ENCODE measurements around the gene RGL1.

RGL1 gene

DNA sequence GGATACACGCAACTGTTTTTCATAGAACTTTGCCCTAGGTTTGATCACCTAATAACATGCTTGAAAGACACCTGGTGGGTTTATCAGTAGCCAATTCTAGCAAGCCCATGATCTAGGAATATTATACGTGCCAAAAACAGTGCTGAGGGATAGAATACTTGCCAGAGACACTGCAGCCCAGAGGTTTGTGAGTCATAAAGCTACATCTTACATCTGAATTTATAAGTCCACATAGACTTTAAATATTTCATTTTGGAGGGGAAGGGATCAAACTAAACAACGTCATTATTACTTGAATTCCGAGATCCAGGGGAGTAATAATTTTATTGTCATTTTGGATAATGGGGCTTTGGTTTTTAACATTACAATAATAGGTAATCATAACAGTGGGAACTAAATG is 31.7 kb downstream of the RGL1 start:
- TF ChIP-seq SP3 (tag by site-specific recombination; IDR thresholded peaks at IDR 0.05) (no peak), ZNF114 (tag by site-specific recombination; IDR thresholded peaks at IDR 0.05) (no peak), KLF7 (tag by site-specific recombination; IDR thresholded peaks at IDR 0.05; ENCODE audit: borderline replicate concordance) (no peak), IKZF3 (tag by site-specific recombination; IDR thresholded peaks at IDR 0.05) (no peak), ZNF521 (tag by site-specific recombination; IDR thresholded peaks at IDR 0.05) (no peak)
- TF ChIP-seq, protein P1, sequence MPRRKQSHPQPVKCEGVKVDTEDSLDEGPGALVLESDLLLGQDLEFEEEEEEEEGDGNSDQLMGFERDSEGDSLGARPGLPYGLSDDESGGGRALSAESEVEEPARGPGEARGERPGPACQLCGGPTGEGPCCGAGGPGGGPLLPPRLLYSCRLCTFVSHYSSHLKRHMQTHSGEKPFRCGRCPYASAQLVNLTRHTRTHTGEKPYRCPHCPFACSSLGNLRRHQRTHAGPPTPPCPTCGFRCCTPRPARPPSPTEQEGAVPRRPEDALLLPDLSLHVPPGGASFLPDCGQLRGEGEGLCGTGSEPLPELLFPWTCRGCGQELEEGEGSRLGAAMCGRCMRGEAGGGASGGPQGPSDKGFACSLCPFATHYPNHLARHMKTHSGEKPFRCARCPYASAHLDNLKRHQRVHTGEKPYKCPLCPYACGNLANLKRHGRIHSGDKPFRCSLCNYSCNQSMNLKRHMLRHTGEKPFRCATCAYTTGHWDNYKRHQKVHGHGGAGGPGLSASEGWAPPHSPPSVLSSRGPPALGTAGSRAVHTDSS (tag by site-specific recombination; IDR thresholded peaks at IDR 0.05) = no peak
- CTCF ChIA-PET = no interaction called here
- no peaks in the 10 kb centered on the region for H3K9me3 ChIP-seq (ENCODE audit: control insufficient read depth, insufficient read depth, low read depth, low read length)
- no peak overlapping the region for H3K27ac ChIP-seq (ENCODE audit: extremely low read depth, low read depth, low read length)
- H3K36me3 ChIP-seq (ENCODE audit: control insufficient read depth in 2 of 2, insufficient read depth in 1 of 2, low read length in 2 of 2) = no peaks in the 10 kb centered on the region
- peaks cover 10% of the 10 kb centered on the region for H3K4me1 ChIP-seq (ENCODE audit: control insufficient read depth, insufficient read depth, low read length)
- POLR2A ChIA-PET = no interaction called here
- no peak overlapping the region for H3K4me3 ChIP-seq (ENCODE audit: low read depth, low read length)

DNA sequence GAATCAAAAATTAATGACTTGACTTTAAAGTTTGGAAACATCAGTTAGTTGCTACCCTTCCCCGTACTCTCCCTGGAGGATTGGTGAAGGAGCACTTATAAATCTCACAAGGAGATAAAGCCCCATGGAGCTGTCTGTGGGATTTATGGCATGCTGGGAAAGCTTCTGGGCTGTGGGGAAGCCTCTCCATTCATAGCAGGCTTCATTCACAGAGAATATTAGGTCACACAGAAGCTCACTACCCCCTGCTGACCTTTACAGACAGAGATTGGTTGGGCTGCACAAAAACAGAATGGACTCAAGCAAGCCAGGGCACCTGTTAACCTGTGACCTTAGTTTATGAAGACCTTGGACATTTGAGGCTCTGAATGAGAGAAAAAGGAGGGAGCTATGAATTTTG is 32.1 kb downstream of the RGL1 start:
- ChIA-PET CTCF (interaction anchor here (0.6 to 1.7 kb wide), 3 partner anchors 52 to 874 kb away, joined by 3 to 5 read pairs (median 3); no protein-coding TSS in a partner anchor), POLR2A (no interaction called here)
- Histone ChIP-seq H3K27ac (ENCODE audit: extremely low read depth, low read depth, low read length) (no peak overlapping the region), H3K4me3 (ENCODE audit: low read depth, low read length) (no peak overlapping the region), H3K36me3 (ENCODE audit: control insufficient read depth in 2 of 2, insufficient read depth in 1 of 2, low read length in 2 of 2) (no peaks in the 10 kb centered on the region), H3K4me1 (ENCODE audit: control insufficient read depth, insufficient read depth, low read length) (peaks cover 11% of the 10 kb centered on the region), H3K9me3 (ENCODE audit: control insufficient read depth, insufficient read depth, low read depth, low read length) (no peaks in the 10 kb centered on the region)
- TF ChIP-seq ZNF621 (tag by site-specific recombination; IDR thresholded peaks at IDR 0.05) (no peak), IKZF3 (tag by site-specific recombination; IDR thresholded peaks at IDR 0.05) (peak; percentile 76), ZEB2 (tag by site-specific recombination; IDR thresholded peaks at IDR 0.05) (peak; percentile 56), ZNF549 (tag by site-specific recombination; IDR thresholded peaks at IDR 0.05) (no peak), TRIM28 (IDR thresholded peaks at IDR 0.05; ENCODE audit: borderline replicate concordance, low read length) (no peak), ZNF596 (tag by site-specific recombination; IDR thresholded peaks at IDR 0.05) (0 out of 2 replicates have a peak, but pooled peaks have one; percentile 46), ZIC2 (tag by site-specific recombination; IDR thresholded peaks at IDR 0.05) (peak; percentile 96), ZNF16 (tag by site-specific recombination; IDR thresholded peaks at IDR 0.05; ENCODE audit: low read depth) (no peak), ZSCAN30 (tag by site-specific recombination; IDR thresholded peaks at IDR 0.05) (peak; percentile 63; the same call in 1 of the 2 replicates), HOXC10 (CRISPR knock-in tag; IDR thresholded peaks at IDR 0.05) (no peak), ZNF843 (tag by site-specific recombination; IDR thresholded peaks at IDR 0.05) (no peak), ZNF24 (tag by site-specific recombination; IDR thresholded peaks at IDR 0.05) (0 out of 2 replicates have a peak, but pooled peaks have one; percentile 43), ZNF529 (tag by site-specific recombination; IDR thresholded peaks at IDR 0.05; ENCODE audit: insufficient replicate concordance) (no peak), ZNF658 (tag by site-specific recombination; IDR thresholded peaks at IDR 0.05) (no peak), ZNF561 (tag by site-specific recombination; IDR thresholded peaks at IDR 0.05; ENCODE audit: borderline replicate concordance) (peak; percentile 72), WT1 (tag by site-specific recombination; IDR thresholded peaks at IDR 0.05) (no peak), GLIS1 (tag by site-specific recombination; IDR thresholded peaks at IDR 0.05) (peak; percentile 71), OSR2 (tag by site-specific recombination; IDR thresholded peaks at IDR 0.05) (peak; percentile 95), ZNF292 (tag by site-specific recombination; IDR thresholded peaks at IDR 0.05; ENCODE audit: borderline replicate concordance, low read depth) (no peak), ZBTB48 (tag by site-specific recombination; IDR thresholded peaks at IDR 0.05) (no peak), ZNF10 (tag by site-specific recombination; IDR thresholded peaks at IDR 0.05) (peak; percentile 86)
- TF ChIP-seq, protein P2, sequence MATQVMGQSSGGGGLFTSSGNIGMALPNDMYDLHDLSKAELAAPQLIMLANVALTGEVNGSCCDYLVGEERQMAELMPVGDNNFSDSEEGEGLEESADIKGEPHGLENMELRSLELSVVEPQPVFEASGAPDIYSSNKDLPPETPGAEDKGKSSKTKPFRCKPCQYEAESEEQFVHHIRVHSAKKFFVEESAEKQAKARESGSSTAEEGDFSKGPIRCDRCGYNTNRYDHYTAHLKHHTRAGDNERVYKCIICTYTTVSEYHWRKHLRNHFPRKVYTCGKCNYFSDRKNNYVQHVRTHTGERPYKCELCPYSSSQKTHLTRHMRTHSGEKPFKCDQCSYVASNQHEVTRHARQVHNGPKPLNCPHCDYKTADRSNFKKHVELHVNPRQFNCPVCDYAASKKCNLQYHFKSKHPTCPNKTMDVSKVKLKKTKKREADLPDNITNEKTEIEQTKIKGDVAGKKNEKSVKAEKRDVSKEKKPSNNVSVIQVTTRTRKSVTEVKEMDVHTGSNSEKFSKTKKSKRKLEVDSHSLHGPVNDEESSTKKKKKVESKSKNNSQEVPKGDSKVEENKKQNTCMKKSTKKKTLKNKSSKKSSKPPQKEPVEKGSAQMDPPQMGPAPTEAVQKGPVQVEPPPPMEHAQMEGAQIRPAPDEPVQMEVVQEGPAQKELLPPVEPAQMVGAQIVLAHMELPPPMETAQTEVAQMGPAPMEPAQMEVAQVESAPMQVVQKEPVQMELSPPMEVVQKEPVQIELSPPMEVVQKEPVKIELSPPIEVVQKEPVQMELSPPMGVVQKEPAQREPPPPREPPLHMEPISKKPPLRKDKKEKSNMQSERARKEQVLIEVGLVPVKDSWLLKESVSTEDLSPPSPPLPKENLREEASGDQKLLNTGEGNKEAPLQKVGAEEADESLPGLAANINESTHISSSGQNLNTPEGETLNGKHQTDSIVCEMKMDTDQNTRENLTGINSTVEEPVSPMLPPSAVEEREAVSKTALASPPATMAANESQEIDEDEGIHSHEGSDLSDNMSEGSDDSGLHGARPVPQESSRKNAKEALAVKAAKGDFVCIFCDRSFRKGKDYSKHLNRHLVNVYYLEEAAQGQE (tag by site-specific recombination; IDR thresholded peaks at IDR 0.05) = 0 out of 2 replicates have a peak, but pooled peaks have one; percentile 14
- TF ChIP-seq, protein P3, sequence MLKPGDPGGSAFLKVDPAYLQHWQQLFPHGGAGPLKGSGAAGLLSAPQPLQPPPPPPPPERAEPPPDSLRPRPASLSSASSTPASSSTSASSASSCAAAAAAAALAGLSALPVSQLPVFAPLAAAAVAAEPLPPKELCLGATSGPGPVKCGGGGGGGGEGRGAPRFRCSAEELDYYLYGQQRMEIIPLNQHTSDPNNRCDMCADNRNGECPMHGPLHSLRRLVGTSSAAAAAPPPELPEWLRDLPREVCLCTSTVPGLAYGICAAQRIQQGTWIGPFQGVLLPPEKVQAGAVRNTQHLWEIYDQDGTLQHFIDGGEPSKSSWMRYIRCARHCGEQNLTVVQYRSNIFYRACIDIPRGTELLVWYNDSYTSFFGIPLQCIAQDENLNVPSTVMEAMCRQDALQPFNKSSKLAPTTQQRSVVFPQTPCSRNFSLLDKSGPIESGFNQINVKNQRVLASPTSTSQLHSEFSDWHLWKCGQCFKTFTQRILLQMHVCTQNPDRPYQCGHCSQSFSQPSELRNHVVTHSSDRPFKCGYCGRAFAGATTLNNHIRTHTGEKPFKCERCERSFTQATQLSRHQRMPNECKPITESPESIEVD (tag by site-specific recombination; IDR thresholded peaks at IDR 0.05) = peak; percentile 58; the same call in 1 of the 2 replicates
- TF ChIP-seq, protein P4, sequence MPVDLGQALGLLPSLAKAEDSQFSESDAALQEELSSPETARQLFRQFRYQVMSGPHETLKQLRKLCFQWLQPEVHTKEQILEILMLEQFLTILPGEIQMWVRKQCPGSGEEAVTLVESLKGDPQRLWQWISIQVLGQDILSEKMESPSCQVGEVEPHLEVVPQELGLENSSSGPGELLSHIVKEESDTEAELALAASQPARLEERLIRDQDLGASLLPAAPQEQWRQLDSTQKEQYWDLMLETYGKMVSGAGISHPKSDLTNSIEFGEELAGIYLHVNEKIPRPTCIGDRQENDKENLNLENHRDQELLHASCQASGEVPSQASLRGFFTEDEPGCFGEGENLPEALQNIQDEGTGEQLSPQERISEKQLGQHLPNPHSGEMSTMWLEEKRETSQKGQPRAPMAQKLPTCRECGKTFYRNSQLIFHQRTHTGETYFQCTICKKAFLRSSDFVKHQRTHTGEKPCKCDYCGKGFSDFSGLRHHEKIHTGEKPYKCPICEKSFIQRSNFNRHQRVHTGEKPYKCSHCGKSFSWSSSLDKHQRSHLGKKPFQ (tag by site-specific recombination; IDR thresholded peaks at IDR 0.05) = peak; percentile 40; the same call in 1 of the 2 replicates
